ENCODE results near the gene IBTK. TPM values are rescaled to one million over a fixed set of nuclear protein-coding genes. Genes with fewer than 3 reads are reported as not detected.
"Not testable (repeated sequence)": the region's sequence is repeated elsewhere in the genome, so short reads cannot be mapped to it uniquely, and the experiment has no call there.

The IBTK gene
- total and polyA plus RNA-seq, 4 experiments from 2014 or later = 16.4 to 29.5 (median 23.9) TPM

- no peaks in the 10 kb centered on the region for H3K36me3 ChIP-seq (ENCODE audit: insufficient read depth, low read length)
- Mint-ChIP-seq H3K4me1 (no peaks in the 10 kb centered on the region), H3K9me3 (no peaks in the 10 kb centered on the region), H3K4me3 (no peak overlapping the region), H3K36me3 (no peaks in the 10 kb centered on the region), H3K27me3 (peaks cover 0 to 2% of the 10 kb centered on the region in 2 donors), H3K27ac (peak overlapping the region in 1 of 7 donors; percentile 30)
- CTCF ChIA-PET (ENCODE audit: partially characterized antibody) = interaction anchor here (1.7 kb wide), 1 partner anchor 13 kb away, joined by 5 read pairs; no protein-coding TSS in a partner anchor
- H3K27me3 ChIP-seq (ENCODE audit: insufficient read depth, low read length) = no peaks in the 10 kb centered on the region
- no peak for DNase-seq
- intact Hi-C loops (cut with micrococcal nuclease) = loop anchor here (5.0 kb wide), 1 partner anchor 960 kb away; no protein-coding TSS in a partner anchor
- H3K4me1 ChIP-seq (ENCODE audit: insufficient read depth, low read length) = no peaks in the 10 kb centered on the region
- POLR2A ChIA-PET (ENCODE audit: partially characterized antibody) = no interaction called here
- H3K27ac ChIP-seq (ENCODE audit: low read depth, low read length) = no peak overlapping the region
- no peaks in the 10 kb centered on the region for H3K9me3 ChIP-seq (ENCODE audit: control insufficient read depth in 1 of 2, low read length in 2 of 2)
- no peak overlapping the region for H3K4me3 ChIP-seq (ENCODE audit: low read length in 2 of 2)
Observed at GRCh38 chr6:82257088-82257774, 9.7 kb upstream of the IBTK start.

GRCh38 chr6:82254722-82255121, 7.2 kb upstream of the IBTK start:
- H3K4me1 ChIP-seq (ENCODE audit: insufficient read depth, low read length); DNase-seq; H3K27me3 ChIP-seq (ENCODE audit: insufficient read depth, low read length); H3K9me3 ChIP-seq (ENCODE audit: control insufficient read depth in 1 of 2, low read length in 2 of 2); H3K9me3 Mint-ChIP-seq; H3K27ac ChIP-seq (ENCODE audit: low read depth, low read length); H3K4me3 ChIP-seq (ENCODE audit: low read length in 2 of 2); POLR2A ChIA-PET (ENCODE audit: partially characterized antibody); H3K36me3 ChIP-seq (ENCODE audit: insufficient read depth, low read length); H3K4me3 Mint-ChIP-seq; H3K36me3 Mint-ChIP-seq; H3K4me1 Mint-ChIP-seq; H3K27me3 Mint-ChIP-seq; H3K27ac Mint-ChIP-seq: not testable (repeated sequence)
- CTCF ChIA-PET (ENCODE audit: partially characterized antibody) = interaction anchor here (0.9 to 4.3 kb wide), 2 partner anchors 13 to 811 kb away, joined by 3 to 24 read pairs; partner anchors contain the start of genes DOP1A and UBE3D
- intact Hi-C loops (cut with micrococcal nuclease) = loop anchor here (5.0 kb wide), 1 partner anchor 963 kb away; no protein-coding TSS in a partner anchor

- intact Hi-C loops (cut with micrococcal nuclease) = loop anchor here (1.0 kb wide), 1 partner anchor 803 kb away; no protein-coding TSS in a partner anchor
- no peak overlapping the region for H3K4me3 ChIP-seq (ENCODE audit: low read length in 2 of 2)
- peak in 4 of 5 donors; percentile 11 to 31 (median 16) for DNase-seq
- Mint-ChIP-seq H3K4me3 (no peak overlapping the region), H3K27ac (peak overlapping the region in 1 of 7 donors; percentile 6), H3K27me3 (no peaks in the 10 kb centered on the region), H3K9me3 (no peaks in the 10 kb centered on the region), H3K4me1 (peaks cover 6 to 16% (median 10%) of the 10 kb centered on the region in 4 donors), H3K36me3 (peaks cover 0 to 7% of the 10 kb centered on the region in 2 donors)
- ChIA-PET CTCF (ENCODE audit: partially characterized antibody) (interaction anchor here (0.9 to 4.3 kb wide), 5 partner anchors 11 to 814 kb away, joined by 3 to 24 read pairs (median 3); partner anchors contain the start of genes DOP1A and UBE3D), POLR2A (ENCODE audit: partially characterized antibody) (no interaction called here)
- no peak overlapping the region for H3K27ac ChIP-seq (ENCODE audit: low read depth, low read length)
- no peaks in the 10 kb centered on the region for H3K9me3 ChIP-seq (ENCODE audit: control insufficient read depth in 1 of 2, low read length in 2 of 2)
- no peaks in the 10 kb centered on the region for H3K36me3 ChIP-seq (ENCODE audit: insufficient read depth, low read length)
- peaks cover 10% of the 10 kb centered on the region for H3K4me1 ChIP-seq (ENCODE audit: insufficient read depth, low read length)
- no peaks in the 10 kb centered on the region for H3K27me3 ChIP-seq (ENCODE audit: insufficient read depth, low read length)
Observed at GRCh38 chr6:82251942-82252341, 4.4 kb upstream of the IBTK start.

- H3K9me3 ChIP-seq (ENCODE audit: control insufficient read depth in 1 of 2, low read length in 2 of 2) = no peaks in the 10 kb centered on the region
- H3K36me3 ChIP-seq (ENCODE audit: insufficient read depth, low read length) = no peaks in the 10 kb centered on the region
- H3K4me3 ChIP-seq (ENCODE audit: low read length in 2 of 2) = no peak overlapping the region
- no peak for DNase-seq
- H3K27me3 ChIP-seq (ENCODE audit: insufficient read depth, low read length) = no peaks in the 10 kb centered on the region
- Mint-ChIP-seq H3K4me1 (peaks cover 21 to 38% (median 30%) of the 10 kb centered on the region in 4 donors), H3K4me3 (no peak overlapping the region), H3K36me3 (peaks cover 0 to 13% of the 10 kb centered on the region in 2 donors), H3K9me3 (no peaks in the 10 kb centered on the region), H3K27ac (peak overlapping the region in 1 of 7 donors; percentile 33), H3K27me3 (no peaks in the 10 kb centered on the region)
- H3K4me1 ChIP-seq (ENCODE audit: insufficient read depth, low read length) = peaks cover 32% of the 10 kb centered on the region
- no peak overlapping the region for H3K27ac ChIP-seq (ENCODE audit: low read depth, low read length)
- ChIA-PET POLR2A (ENCODE audit: partially characterized antibody) (no interaction called here), CTCF (ENCODE audit: partially characterized antibody) (interaction anchor here (1.2 to 2.6 kb wide), 6 partner anchors 11 to 817 kb away, joined by 3 to 34 read pairs (median 4); partner anchors contain the start of genes DOP1A and UBE3D)
- intact Hi-C loops (cut with micrococcal nuclease) = loop anchor here (2.0 to 5.0 kb wide), 2 partner anchors 497 to 1977 kb away; partner anchors contain the start of genes CEP162 and TENT5A
Observed at GRCh38 chr6:82249381-82250253, 2.1 kb upstream of the IBTK start.

- Mint-ChIP-seq H3K36me3 (peaks cover 0 to 13% of the 10 kb centered on the region in 2 donors), H3K9me3 (no peaks in the 10 kb centered on the region), H3K27me3 (no peaks in the 10 kb centered on the region), H3K4me1 (peaks cover 26 to 52% (median 38%) of the 10 kb centered on the region in 4 donors), H3K27ac (peak overlapping the region; percentile 95 to 99 (median 98)), H3K4me3 (peak overlapping the region; percentile 95 to 99 (median 98))
- Histone ChIP-seq H3K4me1 (ENCODE audit: insufficient read depth, low read length) (peaks cover 41% of the 10 kb centered on the region), H3K36me3 (ENCODE audit: insufficient read depth, low read length) (no peaks in the 10 kb centered on the region), H3K27ac (ENCODE audit: low read depth, low read length) (peak overlapping the region; percentile 88), H3K9me3 (ENCODE audit: control insufficient read depth in 1 of 2, low read length in 2 of 2) (no peaks in the 10 kb centered on the region), H3K4me3 (ENCODE audit: low read length in 2 of 2) (peak overlapping the region; percentile 52 to 91), H3K27me3 (ENCODE audit: insufficient read depth, low read length) (no peaks in the 10 kb centered on the region)
- peak in 1 of 5 donors; percentile 17 for DNase-seq
- ChIA-PET CTCF (ENCODE audit: partially characterized antibody) (interaction anchor here (1.0 to 2.6 kb wide), 8 partner anchors 10 to 818 kb away, joined by 3 to 34 read pairs (median 4); partner anchors contain the start of genes DOP1A and UBE3D), POLR2A (ENCODE audit: partially characterized antibody) (interaction anchor here (1.0 to 1.7 kb wide), 5 partner anchors 19 to 1980 kb away, joined by 4 to 10 read pairs (median 7); partner anchors contain the start of genes CEP162, DOP1A, PGM3 and RWDD2A)
- intact Hi-C loops (cut with micrococcal nuclease) = loop anchor here (2.0 to 5.0 kb wide), 2 partner anchors 496 to 1978 kb away; partner anchors contain the start of genes CEP162 and TENT5A
Observed at GRCh38 chr6:82248273-82248735, 760 bp upstream of the IBTK start.

GRCh38 chr6:82246802-82247504, 591 bp downstream of the IBTK start:
- ChIA-PET POLR2A (ENCODE audit: partially characterized antibody) (interaction anchor here (1.1 to 1.7 kb wide), 2 partner anchors 821 to 947 kb away, joined by 3 to 7 read pairs; partner anchors contain the start of genes PGM3 and RWDD2A), CTCF (ENCODE audit: partially characterized antibody) (interaction anchor here (1.2 kb wide), 1 partner anchor 820 kb away, joined by 5 read pairs; the partner anchor contains the start of gene DOP1A)
- Mint-ChIP-seq H3K9me3 (no peaks in the 10 kb centered on the region), H3K27ac (peak overlapping the region; percentile 95 to 99 (median 98)), H3K4me1 (peaks cover 29 to 60% (median 43%) of the 10 kb centered on the region in 4 donors), H3K27me3 (no peaks in the 10 kb centered on the region), H3K36me3 (peaks cover 4 to 15% of the 10 kb centered on the region in 2 donors), H3K4me3 (peak overlapping the region; percentile 95 to 99 (median 98))
- Histone ChIP-seq H3K4me1 (ENCODE audit: insufficient read depth, low read length) (peaks cover 47% of the 10 kb centered on the region), H3K4me3 (ENCODE audit: low read length in 2 of 2) (peak overlapping the region; percentile 52 to 91), H3K27me3 (ENCODE audit: insufficient read depth, low read length) (no peaks in the 10 kb centered on the region), H3K9me3 (ENCODE audit: control insufficient read depth in 1 of 2, low read length in 2 of 2) (no peaks in the 10 kb centered on the region), H3K27ac (ENCODE audit: low read depth, low read length) (peak overlapping the region; percentile 88), H3K36me3 (ENCODE audit: insufficient read depth, low read length) (no peaks in the 10 kb centered on the region)
- intact Hi-C loops (cut with micrococcal nuclease) = loop anchor here (1.0 to 5.0 kb wide), 2 partner anchors 495 to 820 kb away; partner anchors contain the start of genes DOP1A and TENT5A
- peak in 1 of 5 donors; percentile 28 for DNase-seq
